CD4-positive, alpha-beta memory T cell (primary cell): Measurements from ENCODE around the gene OSTM1. TPM values are rescaled to one million over a fixed set of nuclear protein-coding genes. Genes with fewer than 3 reads are reported as not detected.

Experiments used
- CTCF ChIA-PET: fragments of 350-600 bp; sonication (Branson Sonifier 250); formaldehyde crosslinking; loops from one replicate; lab custom pipeline; 2021; ENCODE audit warnings: inconsistent platforms; ENCODE audit not compliant: partially characterized antibody; lab: Charles Lee
- POLR2A ChIA-PET: fragments of 350-600 bp; sonication (Branson Sonifier 250); formaldehyde crosslinking; loops from one replicate; lab custom pipeline; 2021; ENCODE audit not compliant: partially characterized antibody; lab: Charles Lee
- DNase-seq, 5 donors: peaks; one replicate each; pipeline versions ENCODE4 v3.0.0 to v3.0.0-alpha.2; 2020 to 2022; ENCODE audit warnings: mixed read lengths in 1 of 5
- H3K27ac ChIP-seq: one replicate; pipeline ENCODE4 v1.7.0; 2013; ENCODE audit warnings: low read depth, low read length
- H3K27me3 ChIP-seq: 2 replicates; pipeline ENCODE4 v1.7.0; 2013; ENCODE audit warnings: mild to moderate bottlenecking, low read length, moderate library complexity; ENCODE audit not compliant: insufficient read depth
- H3K36me3 ChIP-seq: 2 replicates; pipeline ENCODE4 v1.7.0; 2013; ENCODE audit warnings: mild to moderate bottlenecking, low read length, moderate library complexity; ENCODE audit not compliant: insufficient read depth
- H3K4me1 ChIP-seq: 2 replicates; pipeline ENCODE4 v1.7.0; 2013; ENCODE audit warnings: mild to moderate bottlenecking, low read length, moderate library complexity; ENCODE audit not compliant: insufficient read depth
- H3K4me3 ChIP-seq, 2 donors: one replicate each; pipeline ENCODE4 v1.7.0; 2013; ENCODE audit warnings: low read length in 2 of 2, mild to moderate bottlenecking in 1 of 2
- H3K9me3 ChIP-seq, 2 donors: one replicate each; pipeline ENCODE4 v1.7.0; 2013; ENCODE audit warnings: low read length in 2 of 2, control low read depth in 1 of 2; ENCODE audit not compliant: control insufficient read depth in 1 of 2
- H3K27ac Mint-ChIP-seq, 7 donors: one replicate each; pipeline ENCODE4 v1.8.0; 2020 to 2021; ENCODE audit warnings: mixed read lengths in 7 of 7, mild to moderate bottlenecking in 6 of 7, inconsistent platforms in 3 of 7, moderate library complexity in 3 of 7
- H3K27me3 Mint-ChIP-seq, 2 donors: one replicate each; pipeline ENCODE4 v1.8.0; 2020 to 2021; ENCODE audit warnings: mixed read lengths in 2 of 2
- H3K36me3 Mint-ChIP-seq, 2 donors: one replicate each; pipeline ENCODE4 v1.8.0; 2020 to 2021; ENCODE audit warnings: mixed read lengths in 2 of 2, inconsistent platforms in 1 of 2, mild to moderate bottlenecking in 1 of 2
- H3K4me1 Mint-ChIP-seq, 4 donors: one replicate each; pipeline ENCODE4 v1.8.0; 2020 to 2021; ENCODE audit warnings: mixed read lengths in 4 of 4, mild to moderate bottlenecking in 1 of 4
- H3K4me3 Mint-ChIP-seq, 8 donors: one replicate each; pipeline ENCODE4 v1.8.0; 2020 to 2021; ENCODE audit warnings: mixed read lengths in 8 of 8, mild to moderate bottlenecking in 7 of 8, moderate library complexity in 6 of 8, inconsistent platforms in 3 of 8
- H3K9me3 Mint-ChIP-seq, 8 donors: one replicate each; pipeline ENCODE4 v1.8.0; 2020 to 2021; ENCODE audit warnings: mixed read lengths in 8 of 8, mild to moderate bottlenecking in 5 of 8, inconsistent platforms in 3 of 8, moderate library complexity in 1 of 8
- intact Hi-C: fragments of 100-400 bp; cut with micrococcal nuclease; formaldehyde crosslinking; loops from one replicate; pipeline ENCODE4 v1.15.1; 2023
- polyA plus RNA-seq, 2 donors: library from polyadenylated mRNA; unstranded; fragments of 300-500 nt; fragmentation: Illumina TruSeq; gene quantifications; one replicate each; pipeline ENCODE4 v1.2.3, GENCODE V29; 2021
- total RNA-seq, 2 experiments: library from RNA; stranded (reverse); gene quantifications; one replicate each; pipeline ENCODE4 v1.2.3, GENCODE V29; 2021

Gene OSTM1
- total and polyA plus RNA-seq, 4 experiments from 2014 or later, result 44.4 to 59.8 (median 55.0) TPM

- Histone ChIP-seq H3K27ac (no peak overlapping the region), H3K27me3 (no peaks in the 10 kb centered on the region), H3K4me3 (no peak overlapping the region), H3K9me3 (no peaks in the 10 kb centered on the region), H3K4me1 (no peaks in the 10 kb centered on the region), H3K36me3 (no peaks in the 10 kb centered on the region)
- ChIA-PET CTCF (no interaction called here), POLR2A (interaction anchor here (0.6 kb wide), 1 partner anchor 145 kb away, joined by 4 read pairs; no protein-coding TSS in a partner anchor)
- no peak for DNase-seq
- no peaks in the 10 kb centered on the region for H3K9me3 Mint-ChIP-seq
- peaks cover 15 to 18% of the 10 kb centered on the region in 2 donors for H3K27me3 Mint-ChIP-seq
- no peaks in the 10 kb centered on the region for H3K36me3 Mint-ChIP-seq
- no peak overlapping the region for H3K4me3 Mint-ChIP-seq
- intact Hi-C loops, result no loop called here
- no peak overlapping the region for H3K27ac Mint-ChIP-seq
- no peaks in the 10 kb centered on the region for H3K4me1 Mint-ChIP-seq
Observed at GRCh38 chr6:108082539-108082938, 8.0 kb upstream of the OSTM1 start.

- Mint-ChIP-seq H3K36me3 (no peaks in the 10 kb centered on the region), H3K4me1 (peaks cover 0 to 8% (median 1%) of the 10 kb centered on the region in 4 donors), H3K27me3 (peaks cover 6 to 17% of the 10 kb centered on the region in 2 donors), H3K9me3 (no peaks in the 10 kb centered on the region), H3K4me3 (no peak overlapping the region), H3K27ac (peak overlapping the region in 1 of 7 donors; percentile 48)
- ChIA-PET CTCF (interaction anchor here (1.0 kb wide), 1 partner anchor 9 kb away, joined by 5 read pairs; no protein-coding TSS in a partner anchor), POLR2A (no interaction called here)
- no peak for DNase-seq
- no peaks in the 10 kb centered on the region for H3K9me3 ChIP-seq
- no peak overlapping the region for H3K4me3 ChIP-seq
- H3K36me3 ChIP-seq, result no peaks in the 10 kb centered on the region
- peaks cover 3% of the 10 kb centered on the region for H3K4me1 ChIP-seq
- no peak overlapping the region for H3K27ac ChIP-seq
- H3K27me3 ChIP-seq, result no peaks in the 10 kb centered on the region
- intact Hi-C loops, result no loop called here
Observed at GRCh38 chr6:108080010-108080780, 5.7 kb upstream of the OSTM1 start.

- ChIA-PET CTCF (no interaction called here), POLR2A (no interaction called here)
- Histone ChIP-seq H3K27me3 (no peaks in the 10 kb centered on the region), H3K36me3 (no peaks in the 10 kb centered on the region), H3K4me3 (no peak overlapping the region), H3K4me1 (peaks cover 15% of the 10 kb centered on the region), H3K27ac (no peak overlapping the region), H3K9me3 (no peaks in the 10 kb centered on the region)
- no peak overlapping the region for H3K4me3 Mint-ChIP-seq
- peaks cover 0 to 8% of the 10 kb centered on the region in 2 donors for H3K36me3 Mint-ChIP-seq
- H3K9me3 Mint-ChIP-seq, result no peaks in the 10 kb centered on the region
- peaks cover 8 to 20% (median 11%) of the 10 kb centered on the region in 4 donors for H3K4me1 Mint-ChIP-seq
- no peak for DNase-seq
- intact Hi-C loops, result loop anchor here (10.0 kb wide), 1 partner anchor 1617 kb away; the partner anchor contains the start of genes AK9 and FIG4
- peaks cover 6 to 17% of the 10 kb centered on the region in 2 donors for H3K27me3 Mint-ChIP-seq
- H3K27ac Mint-ChIP-seq, result no peak overlapping the region
Observed at GRCh38 chr6:108078191-108078590, 3.6 kb upstream of the OSTM1 start.

GRCh38 chr6:108074057-108074358 lies 533 bp downstream of the OSTM1 start:
- H3K27ac Mint-ChIP-seq, result peak overlapping the region; percentile 90 to 96 (median 93)
- H3K9me3 Mint-ChIP-seq, result no peaks in the 10 kb centered on the region
- H3K27me3 Mint-ChIP-seq, result peaks cover 0 to 3% of the 10 kb centered on the region in 2 donors
- ChIA-PET CTCF (no interaction called here), POLR2A (interaction anchor here (1.3 kb wide), 1 partner anchor 614 kb away, joined by 5 read pairs; the partner anchor contains the start of gene PDSS2)
- Histone ChIP-seq H3K9me3 (no peaks in the 10 kb centered on the region), H3K27ac (peak overlapping the region; percentile 78), H3K36me3 (no peaks in the 10 kb centered on the region), H3K4me1 (peaks cover 30% of the 10 kb centered on the region), H3K4me3 (peak overlapping the region; percentile 45 to 100), H3K27me3 (no peaks in the 10 kb centered on the region)
- intact Hi-C loops, result loop anchor here (1.0 to 10.0 kb wide), 6 partner anchors 117 to 1621 kb away; partner anchors contain the start of genes AK9, CEP57L1, FIG4 and MTRES1
- peaks cover 18 to 32% (median 21%) of the 10 kb centered on the region in 4 donors for H3K4me1 Mint-ChIP-seq
- DNase-seq, result no peak
- H3K36me3 Mint-ChIP-seq, result peaks cover 0 to 8% of the 10 kb centered on the region in 2 donors
- H3K4me3 Mint-ChIP-seq, result peak overlapping the region; percentile 87 to 95 (median 90)

GRCh38 chr6:108071736-108072276 lies 2.7 kb downstream of the OSTM1 start:
- Histone ChIP-seq H3K4me1 (peaks cover 41% of the 10 kb centered on the region), H3K36me3 (no peaks in the 10 kb centered on the region), H3K27me3 (no peaks in the 10 kb centered on the region), H3K4me3 (no peak overlapping the region), H3K27ac (no peak overlapping the region), H3K9me3 (no peaks in the 10 kb centered on the region)
- no peaks in the 10 kb centered on the region for H3K9me3 Mint-ChIP-seq
- CTCF ChIA-PET, result interaction anchor here (0.7 kb wide), 1 partner anchor 1311 kb away, joined by 4 read pairs; no protein-coding TSS in a partner anchor
- intact Hi-C loops, result loop anchor here (10.0 kb wide), 1 partner anchor 1623 kb away; the partner anchor contains the start of genes AK9 and FIG4
- DNase-seq, result no peak
- peak overlapping the region in 1 of 8 donors; percentile 25 for H3K4me3 Mint-ChIP-seq
- H3K36me3 Mint-ChIP-seq, result peaks cover 0 to 8% of the 10 kb centered on the region in 2 donors
- H3K27ac Mint-ChIP-seq, result peak overlapping the region in 1 of 7 donors; percentile 36
- POLR2A ChIA-PET, result interaction anchor here (0.7 kb wide), 1 partner anchor 285 kb away, joined by 3 read pairs; no protein-coding TSS in a partner anchor
- peaks cover 18 to 32% (median 21%) of the 10 kb centered on the region in 4 donors for H3K4me1 Mint-ChIP-seq
- H3K27me3 Mint-ChIP-seq, result no peaks in the 10 kb centered on the region

GRCh38 chr6:108068618-108069017 lies 5.9 kb downstream of the OSTM1 start:
- Histone ChIP-seq H3K9me3 (no peaks in the 10 kb centered on the region), H3K27ac (no peak overlapping the region), H3K36me3 (no peaks in the 10 kb centered on the region), H3K4me3 (no peak overlapping the region), H3K4me1 (peaks cover 30% of the 10 kb centered on the region), H3K27me3 (no peaks in the 10 kb centered on the region)
- DNase-seq, result peak; percentile 48 to 77 (median 59)
- no peak overlapping the region for H3K27ac Mint-ChIP-seq
- no peaks in the 10 kb centered on the region for H3K27me3 Mint-ChIP-seq
- H3K4me3 Mint-ChIP-seq, result no peak overlapping the region
- intact Hi-C loops, result no loop called here
- H3K9me3 Mint-ChIP-seq, result no peaks in the 10 kb centered on the region
- H3K4me1 Mint-ChIP-seq, result peaks cover 14 to 16% (median 15%) of the 10 kb centered on the region in 4 donors
- H3K36me3 Mint-ChIP-seq, result peaks cover 0 to 10% of the 10 kb centered on the region in 2 donors
- CTCF ChIA-PET, result no interaction called here
- POLR2A ChIA-PET, result no interaction called here

- no peak overlapping the region for H3K4me3 Mint-ChIP-seq
- no peaks in the 10 kb centered on the region for H3K27me3 ChIP-seq
- no peak overlapping the region for H3K27ac ChIP-seq
- ChIA-PET CTCF (no interaction called here), POLR2A (no interaction called here)
- H3K9me3 ChIP-seq, result no peaks in the 10 kb centered on the region
- peaks cover 10 to 12% (median 11%) of the 10 kb centered on the region in 4 donors for H3K4me1 Mint-ChIP-seq
- H3K36me3 Mint-ChIP-seq, result peaks cover 0 to 10% of the 10 kb centered on the region in 2 donors
- no peak overlapping the region for H3K27ac Mint-ChIP-seq
- H3K4me3 ChIP-seq, result no peak overlapping the region
- no peaks in the 10 kb centered on the region for H3K27me3 Mint-ChIP-seq
- no peaks in the 10 kb centered on the region for H3K36me3 ChIP-seq
- intact Hi-C loops, result no loop called here
- H3K9me3 Mint-ChIP-seq, result no peaks in the 10 kb centered on the region
- H3K4me1 ChIP-seq, result peaks cover 25% of the 10 kb centered on the region
- DNase-seq, result no peak
Observed at GRCh38 chr6:108068182-108068581, 6.4 kb downstream of the OSTM1 start.
